Stimulated activated CD4-positive, alpha-beta T cell treated with anti-CD3 and anti-CD28 coated beads, Interleukin-4, amount 100 ng/mL, for 4 hours (primary cell): ENCODE data around the gene OTUD3.
A peak's percentile ranks its signal among the peaks of the same experiment; 100 is the strongest.
"Not testable (repeated sequence)": the region's sequence is repeated elsewhere in the genome, so short reads cannot be mapped to it uniquely, and the experiment has no call there.

Experiments used
- DNase-seq, 2 experiments: peaks; one replicate each; pipeline ENCODE4 v3.0.0-alpha.2; 2020

Gene OTUD3

GRCh38 chr1:19869453-19869852 is 12.7 kb upstream of the OTUD3 start:
- DNase-seq = not testable (repeated sequence)

GRCh38 chr1:19869929-19870328 is 12.3 kb upstream of the OTUD3 start:
- no peak for DNase-seq

- no peak for DNase-seq
Observed at GRCh38 chr1:19872190-19872589, 10.0 kb upstream of the OTUD3 start.

- no peak for DNase-seq
Observed at GRCh38 chr1:19877181-19877750, 4.9 kb upstream of the OTUD3 start.

- no peak for DNase-seq
Observed at GRCh38 chr1:19877821-19878636, 4.2 kb upstream of the OTUD3 start.

DNA sequence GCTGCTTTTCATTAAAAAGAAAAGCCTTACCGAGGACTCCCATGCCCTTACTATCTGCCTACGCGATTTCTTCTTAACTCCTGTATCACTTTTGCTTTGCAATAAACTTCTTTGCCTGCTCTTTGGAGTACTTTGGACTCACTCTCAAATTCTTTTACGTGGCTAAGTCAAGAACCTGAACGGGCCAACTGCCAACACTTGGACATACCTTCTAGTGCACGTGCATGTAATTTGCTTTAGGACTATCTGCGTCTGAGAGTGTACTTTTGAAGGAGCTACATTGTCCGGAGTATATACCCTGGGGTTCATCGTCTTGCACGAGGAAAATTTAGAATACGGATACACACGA is 3.6 kb upstream of the OTUD3 start:
- no peak for DNase-seq

DNA sequence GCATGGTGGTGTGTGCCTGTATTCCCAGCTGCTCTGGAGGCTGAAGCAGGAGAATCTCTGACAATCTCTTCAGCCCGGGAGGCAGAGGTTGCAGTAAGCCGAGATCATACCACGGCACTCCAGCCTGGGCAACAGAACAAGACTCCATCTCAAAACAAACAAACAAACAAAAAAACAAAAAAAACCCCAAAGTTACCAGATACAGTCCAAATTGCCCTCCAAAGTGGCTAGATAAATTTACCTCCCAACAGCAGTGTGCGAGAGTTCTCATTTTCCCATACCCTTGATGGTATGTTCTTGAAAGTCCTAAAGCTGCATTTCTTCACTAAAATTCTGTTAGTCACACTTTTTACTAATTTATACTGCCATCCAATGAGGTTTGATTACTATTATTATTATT is 3.0 kb upstream of the OTUD3 start:
- no peak for DNase-seq

GRCh38 chr1:19879661-19880060 is 2.5 kb upstream of the OTUD3 start:
- no peak for DNase-seq

- DNase-seq = not testable (repeated sequence)
Observed at GRCh38 chr1:19880841-19881240, 1.4 kb upstream of the OTUD3 start.

GRCh38 chr1:19884312-19884711 is 2.1 kb downstream of the OTUD3 start:
- DNase-seq = no peak

- no peak for DNase-seq
Observed at GRCh38 chr1:19885821-19886220, 3.6 kb downstream of the OTUD3 start.

DNA sequence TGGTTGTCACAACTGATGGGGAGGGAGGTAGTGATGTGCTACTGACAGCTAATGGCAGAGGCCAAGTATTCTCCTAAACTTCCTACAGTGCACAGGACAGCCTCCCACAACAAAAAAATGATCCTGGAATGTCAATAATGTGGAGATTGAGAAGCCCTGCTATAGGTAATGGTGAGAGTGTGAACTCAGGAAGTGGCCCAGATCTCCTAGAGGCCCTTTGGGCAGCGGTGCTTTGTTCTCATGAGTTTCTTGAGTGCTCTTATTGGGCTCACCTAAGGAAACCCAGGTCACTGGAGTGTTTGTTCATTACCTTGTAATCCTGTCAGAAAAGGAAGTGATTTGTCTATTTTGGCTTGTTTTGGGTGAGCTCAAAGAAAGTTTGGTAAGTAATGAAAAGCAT is 5.9 kb downstream of the OTUD3 start:
- no peak for DNase-seq

- DNase-seq = no peak
Observed at GRCh38 chr1:19889656-19890055, 7.5 kb downstream of the OTUD3 start.

DNA sequence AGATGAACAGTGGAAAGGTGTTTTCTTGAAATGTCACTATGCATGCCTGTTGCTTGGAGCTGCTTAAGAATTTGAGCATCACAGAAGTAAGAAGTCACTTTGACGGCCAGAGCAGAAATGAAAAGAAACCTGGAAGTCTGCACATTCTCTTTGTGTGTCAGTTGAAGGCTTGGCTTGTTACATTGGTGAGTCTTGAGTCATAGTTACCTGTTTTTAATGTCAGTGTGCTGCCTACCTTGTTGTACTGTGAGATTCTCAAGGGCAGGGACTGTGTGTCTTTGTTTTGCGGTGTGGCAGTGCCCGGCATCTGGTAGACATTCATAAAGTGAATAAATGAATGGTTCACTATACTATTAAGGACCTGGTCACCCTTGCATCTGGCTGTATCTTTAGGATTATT is 9.9 kb downstream of the OTUD3 start:
- DNase-seq = no peak

DNA sequence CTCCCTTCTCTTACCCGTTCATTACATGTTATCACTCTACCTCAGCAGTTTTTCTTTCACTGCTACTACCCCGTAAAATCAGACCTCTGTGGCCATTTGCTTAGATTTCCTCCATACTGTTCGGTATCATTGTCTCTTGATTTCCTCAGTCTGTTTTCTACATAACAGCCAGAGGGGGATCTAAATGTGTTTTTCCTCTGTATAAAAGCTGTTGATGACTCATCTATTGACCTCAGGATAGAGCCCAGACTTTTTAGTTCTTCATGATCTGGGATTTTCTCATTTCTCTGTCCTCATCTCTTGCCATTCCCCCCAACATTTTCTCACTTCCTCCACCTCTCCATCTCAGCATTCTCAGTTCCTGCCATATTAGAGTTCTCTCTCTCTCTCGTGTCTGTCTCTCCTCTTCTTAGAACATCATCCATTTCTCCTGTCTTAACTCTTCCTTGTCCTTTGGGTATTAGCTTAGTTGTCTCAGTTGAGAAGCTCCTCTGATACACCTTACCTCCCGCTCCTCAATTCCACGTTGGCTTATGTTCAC is 10.5 kb downstream of the OTUD3 start:
- DNase-seq = no peak

DNA sequence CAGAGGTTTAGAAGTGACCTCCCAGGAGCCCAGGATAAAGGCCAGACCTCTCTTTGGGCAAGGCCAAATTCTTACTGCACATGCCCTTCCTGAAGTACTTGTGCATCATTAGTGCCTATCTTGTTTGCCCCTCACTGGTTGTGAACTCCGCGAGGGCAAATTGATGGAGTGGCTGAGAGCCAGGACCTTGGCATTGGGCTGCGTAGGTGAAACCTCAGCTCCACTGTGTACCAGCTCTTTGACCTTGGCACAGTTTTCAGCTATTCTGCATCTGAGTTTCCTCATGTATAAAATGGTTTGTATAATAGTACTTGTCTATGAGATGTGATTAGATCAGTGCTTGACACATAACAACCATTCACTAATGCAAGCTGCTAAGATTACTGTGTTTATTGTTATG is 11.5 kb downstream of the OTUD3 start:
- DNase-seq = no peak

- no peak for DNase-seq
Observed at GRCh38 chr1:19894218-19894617, 12.0 kb downstream of the OTUD3 start.

DNA sequence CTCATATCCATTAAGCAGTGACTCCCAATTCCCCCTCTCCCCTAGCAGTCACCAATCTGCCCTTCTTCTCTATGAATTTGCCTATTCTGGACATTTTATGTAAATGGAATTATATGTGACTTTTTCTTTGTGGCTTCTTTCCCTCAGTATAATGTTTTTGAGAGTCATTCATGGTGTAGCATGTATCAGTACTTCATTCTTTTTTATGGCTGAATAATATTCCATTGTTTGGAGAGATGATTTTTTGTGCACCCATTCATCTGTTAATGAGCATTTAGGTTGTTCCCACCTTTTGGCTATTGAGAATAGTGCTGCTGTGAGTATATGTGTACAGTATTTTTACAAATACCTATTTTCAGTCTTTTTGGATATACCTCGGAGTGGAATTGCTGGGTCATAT is 19.5 kb downstream of the OTUD3 start:
- no peak for DNase-seq

- DNase-seq = no peak
Observed at GRCh38 chr1:19903621-19904020, 21.4 kb downstream of the OTUD3 start.

DNA sequence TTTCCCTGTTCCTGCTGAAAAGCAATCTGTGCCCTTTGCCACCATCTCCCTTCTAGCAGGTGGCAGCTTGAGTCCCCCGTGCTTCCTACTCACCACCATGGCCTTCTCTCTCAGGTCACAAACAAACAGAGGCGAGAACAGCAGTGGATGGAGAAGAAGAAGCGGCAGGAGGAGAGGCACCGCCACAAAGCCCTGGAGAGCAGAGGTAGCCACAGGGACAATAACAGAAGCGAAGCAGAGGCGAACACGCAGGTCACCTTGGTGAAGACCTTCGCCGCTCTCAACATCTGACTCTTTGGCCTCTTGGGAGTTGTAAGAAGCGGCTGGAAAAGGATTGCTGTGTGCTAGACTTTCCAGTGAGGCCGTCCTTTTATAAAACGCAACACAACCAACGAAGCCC is 25.3 kb downstream of the OTUD3 start:
- no peak for DNase-seq

- no peak for DNase-seq
Observed at GRCh38 chr1:19909392-19909791, 27.2 kb downstream of the OTUD3 start.

- DNase-seq = no peak
Observed at GRCh38 chr1:19909971-19910370, 27.8 kb downstream of the OTUD3 start.

- no peak for DNase-seq
Observed at GRCh38 chr1:19910650-19911049, 28.5 kb downstream of the OTUD3 start.

GRCh38 chr1:19918057-19918456 is 35.9 kb downstream of the OTUD3 start:
- DNase-seq = peak; percentile 67 to 76
